Osteoblast (primary cell): Measurements from ENCODE around the gene FHIT. TPM values are rescaled to one million over a fixed set of nuclear protein-coding genes. Genes with fewer than 3 reads are reported as not detected.

Source experiments
- DNase-seq: peaks from one replicate; pipeline ENCODE4 v3.0.0; 2011; ENCODE audit warnings: low spot score, mixed read lengths; ENCODE audit not compliant: insufficient read length; ENCODE audit errors: missing footprints
- H2AFZ ChIP-seq: 2 replicates; pipeline ENCODE4 v1.6.0; 2011; ENCODE audit warnings: mild to moderate bottlenecking, low read length
- H3K27ac ChIP-seq: 2 replicates; pipeline ENCODE4 v1.5.1; 2011; ENCODE audit warnings: mild to moderate bottlenecking, low read depth, low read length, moderate library complexity
- H3K27me3 ChIP-seq: 2 replicates; pipeline ENCODE4 v1.6.0; 2012; ENCODE audit warnings: mild to moderate bottlenecking, control low read depth, inconsistent platforms, low read length, moderate library complexity; ENCODE audit not compliant: insufficient read depth
- H3K36me3 ChIP-seq: 2 replicates; pipeline ENCODE4 v1.5.1; 2011; ENCODE audit warnings: mild to moderate bottlenecking, low read length, control low read depth, moderate library complexity; ENCODE audit not compliant: insufficient read depth
- H3K4me1 ChIP-seq: 2 replicates; pipeline ENCODE4 v1.5.1; 2011; ENCODE audit warnings: mild to moderate bottlenecking, low read length, control low read depth, moderate library complexity; ENCODE audit not compliant: insufficient read depth
- H3K4me2 ChIP-seq: 2 replicates; pipeline ENCODE4 v1.6.0; 2011; ENCODE audit warnings: mild to moderate bottlenecking, low read length; ENCODE audit not compliant: insufficient read depth
- H3K4me3 ChIP-seq: fragments of 200-600 bp; sonication (generic); 3 replicates; pipeline ENCODE4 v1.5.1; 2012; ENCODE audit warnings: mild to moderate bottlenecking, low read length, inconsistent platforms; ENCODE audit not compliant: insufficient read depth
- H3K79me2 ChIP-seq: 2 replicates; pipeline ENCODE4 v1.6.0; 2012; ENCODE audit warnings: mild to moderate bottlenecking, low read length, control low read depth, inconsistent platforms; ENCODE audit not compliant: insufficient read depth
- H3K9me3 ChIP-seq: 2 replicates; pipeline ENCODE4 v1.5.1; 2011; ENCODE audit warnings: low read depth, low read length, control low read depth
- H4K20me1 ChIP-seq: 2 replicates; pipeline ENCODE4 v1.6.0; 2012; ENCODE audit warnings: mild to moderate bottlenecking, low read length, control low read depth; ENCODE audit not compliant: insufficient read depth
- CTCF ChIP-seq: IDR thresholded peaks from 2 replicates; pipeline ENCODE4 v1.5.1; 2011; ENCODE audit warnings: mild to moderate bottlenecking, low read depth, low read length, moderate library complexity; ENCODE audit errors: extremely low read depth
- total RNA-seq: library from RNA; depleted of rRNA; stranded (reverse); fragments of >200 nt; gene quantifications from 2 replicates; pipeline ENCODE4 v1.2.3, GENCODE V29; 2012

Gene FHIT
- total RNA-seq, 1 donor = 3.3 TPM

- no peak for DNase-seq
- TF ChIP-seq CTCF = no peak
- peak overlapping the region; percentile 33 for H2AFZ ChIP-seq
- H3K4me3 ChIP-seq = no peak overlapping the region
- H3K4me1 ChIP-seq = no peaks in the 10 kb centered on the region
- no peak overlapping the region for H3K4me2 ChIP-seq
- H3K27me3 ChIP-seq = no peaks in the 10 kb centered on the region
- no peaks in the 10 kb centered on the region for H3K79me2 ChIP-seq
- H3K36me3 ChIP-seq = no peaks in the 10 kb centered on the region
- H3K27ac ChIP-seq = no peak overlapping the region
- no peaks in the 10 kb centered on the region for H3K9me3 ChIP-seq
- H4K20me1 ChIP-seq = no peaks in the 10 kb centered on the region
These were observed 1461.0 kb downstream of the FHIT start for GRCh38 chr3:59790241-59790640.

DNA sequence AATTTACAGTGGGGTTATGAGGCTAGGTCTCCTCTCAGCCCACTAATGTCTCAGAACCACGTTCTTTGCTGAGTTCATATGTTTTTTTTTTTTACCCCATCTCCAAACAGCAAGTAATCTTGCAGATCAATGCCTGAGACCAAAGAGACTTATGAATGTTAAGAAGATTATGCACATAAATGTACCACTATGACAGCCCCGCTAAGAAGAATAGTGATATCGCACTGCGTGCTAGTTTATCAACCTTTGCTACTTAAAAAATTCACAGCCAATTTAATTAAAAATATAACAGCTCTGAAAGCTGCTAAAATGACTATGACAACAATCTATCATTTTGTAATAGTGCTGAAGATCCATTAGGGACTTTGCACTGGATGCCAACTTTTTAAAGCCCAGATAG lies 1462.5 kb downstream of the FHIT start:
- Histone ChIP-seq H3K4me1 (no peaks in the 10 kb centered on the region), H3K27me3 (no peaks in the 10 kb centered on the region), H3K27ac (no peak overlapping the region), H3K9me3 (no peaks in the 10 kb centered on the region), H3K36me3 (no peaks in the 10 kb centered on the region), H4K20me1 (no peaks in the 10 kb centered on the region), H2AFZ (no peak overlapping the region), H3K4me2 (no peak overlapping the region), H3K79me2 (no peaks in the 10 kb centered on the region), H3K4me3 (no peak overlapping the region)
- TF ChIP-seq CTCF = no peak
- DNase-seq = no peak

DNA sequence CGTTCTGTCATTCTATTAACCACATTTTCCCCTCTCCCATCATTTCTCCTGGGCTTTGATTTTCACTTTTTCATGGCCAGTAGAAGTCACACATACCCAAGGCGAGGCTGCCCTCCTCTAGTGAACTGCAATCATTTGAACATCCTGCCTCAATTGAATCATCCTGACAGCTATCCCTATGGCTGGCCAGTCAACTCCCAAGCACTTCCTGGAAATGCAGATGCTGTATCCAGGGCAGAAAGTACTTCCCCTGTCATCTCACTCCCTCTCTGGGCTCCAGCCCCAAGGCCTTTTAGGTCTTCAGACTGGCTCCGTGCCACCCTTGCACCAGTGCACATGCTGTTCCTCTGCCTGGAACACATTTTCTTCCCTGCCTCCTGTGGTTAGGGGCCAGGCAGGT lies 1463.1 kb downstream of the FHIT start:
- H3K4me1 ChIP-seq = no peaks in the 10 kb centered on the region
- H3K79me2 ChIP-seq = no peaks in the 10 kb centered on the region
- H3K36me3 ChIP-seq = no peaks in the 10 kb centered on the region
- H2AFZ ChIP-seq = peak overlapping the region; percentile 30
- no peak overlapping the region for H3K4me2 ChIP-seq
- H3K9me3 ChIP-seq = no peaks in the 10 kb centered on the region
- no peak for TF ChIP-seq CTCF
- DNase-seq = no peak
- H4K20me1 ChIP-seq = no peaks in the 10 kb centered on the region
- no peak overlapping the region for H3K27ac ChIP-seq
- H3K4me3 ChIP-seq = no peak overlapping the region
- H3K27me3 ChIP-seq = no peaks in the 10 kb centered on the region

DNA sequence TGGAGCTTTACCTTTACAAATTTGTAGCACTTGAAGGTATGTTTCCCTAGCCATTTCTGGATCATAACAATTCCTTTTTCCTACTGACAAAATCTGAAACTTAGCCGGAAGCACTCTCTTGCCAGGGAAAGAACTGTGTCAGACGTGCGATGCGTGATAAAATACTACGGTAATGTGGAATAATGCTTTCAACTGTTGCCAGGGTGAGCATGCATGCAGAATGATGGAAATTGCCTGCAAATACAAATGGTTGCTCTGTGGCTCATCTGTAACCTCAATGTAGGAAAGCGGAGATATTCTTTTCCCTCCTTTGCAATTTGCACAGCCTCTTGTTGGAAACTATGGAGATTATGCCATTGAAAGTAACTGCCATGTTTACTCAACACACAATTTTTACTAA lies 1464.9 kb downstream of the FHIT start:
- no peak overlapping the region for H2AFZ ChIP-seq
- H3K27me3 ChIP-seq = no peaks in the 10 kb centered on the region
- no peaks in the 10 kb centered on the region for H3K9me3 ChIP-seq
- no peak for DNase-seq
- no peak overlapping the region for H3K4me3 ChIP-seq
- H3K4me1 ChIP-seq = no peaks in the 10 kb centered on the region
- H3K27ac ChIP-seq = no peak overlapping the region
- H3K36me3 ChIP-seq = no peaks in the 10 kb centered on the region
- H3K79me2 ChIP-seq = no peaks in the 10 kb centered on the region
- no peak overlapping the region for H3K4me2 ChIP-seq
- no peak for TF ChIP-seq CTCF
- no peaks in the 10 kb centered on the region for H4K20me1 ChIP-seq
